Measurements from ENCODE around the gene KCNMB2. TPM values are rescaled to one million over a fixed set of nuclear protein-coding genes. Genes with fewer than 3 reads are reported as not detected.

KCNMB2 gene
- total RNA-seq, 1 donor from 2014 or later: 0.27 TPM

DNA sequence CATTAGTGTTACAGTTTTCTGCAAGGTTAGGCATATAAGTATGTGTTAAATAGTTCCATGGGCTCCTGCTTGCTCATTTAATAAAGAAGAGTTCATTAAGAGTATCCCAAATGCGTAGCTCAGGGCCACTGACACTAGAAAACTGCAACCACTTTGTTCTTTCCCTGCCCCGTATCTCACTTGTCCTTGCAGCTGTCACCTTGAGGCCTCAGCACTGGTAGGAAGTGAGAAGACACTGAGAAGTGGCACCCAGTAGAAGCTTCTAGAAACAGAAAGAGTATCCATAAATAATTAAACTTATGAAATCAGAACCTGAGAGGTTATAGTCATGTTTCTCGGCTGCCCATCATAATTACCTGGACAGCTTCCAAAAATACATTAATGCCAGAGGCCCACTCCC is 266.0 kb downstream of the KCNMB2 start:
- no peaks in the 10 kb centered on the region for H3K4me1 Mint-ChIP-seq (ENCODE audit: low read depth)
- TF ChIP-seq, protein P1, sequence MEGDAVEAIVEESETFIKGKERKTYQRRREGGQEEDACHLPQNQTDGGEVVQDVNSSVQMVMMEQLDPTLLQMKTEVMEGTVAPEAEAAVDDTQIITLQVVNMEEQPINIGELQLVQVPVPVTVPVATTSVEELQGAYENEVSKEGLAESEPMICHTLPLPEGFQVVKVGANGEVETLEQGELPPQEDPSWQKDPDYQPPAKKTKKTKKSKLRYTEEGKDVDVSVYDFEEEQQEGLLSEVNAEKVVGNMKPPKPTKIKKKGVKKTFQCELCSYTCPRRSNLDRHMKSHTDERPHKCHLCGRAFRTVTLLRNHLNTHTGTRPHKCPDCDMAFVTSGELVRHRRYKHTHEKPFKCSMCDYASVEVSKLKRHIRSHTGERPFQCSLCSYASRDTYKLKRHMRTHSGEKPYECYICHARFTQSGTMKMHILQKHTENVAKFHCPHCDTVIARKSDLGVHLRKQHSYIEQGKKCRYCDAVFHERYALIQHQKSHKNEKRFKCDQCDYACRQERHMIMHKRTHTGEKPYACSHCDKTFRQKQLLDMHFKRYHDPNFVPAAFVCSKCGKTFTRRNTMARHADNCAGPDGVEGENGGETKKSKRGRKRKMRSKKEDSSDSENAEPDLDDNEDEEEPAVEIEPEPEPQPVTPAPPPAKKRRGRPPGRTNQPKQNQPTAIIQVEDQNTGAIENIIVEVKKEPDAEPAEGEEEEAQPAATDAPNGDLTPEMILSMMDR (IDR thresholded peaks at IDR 0.05): no peak

DNA sequence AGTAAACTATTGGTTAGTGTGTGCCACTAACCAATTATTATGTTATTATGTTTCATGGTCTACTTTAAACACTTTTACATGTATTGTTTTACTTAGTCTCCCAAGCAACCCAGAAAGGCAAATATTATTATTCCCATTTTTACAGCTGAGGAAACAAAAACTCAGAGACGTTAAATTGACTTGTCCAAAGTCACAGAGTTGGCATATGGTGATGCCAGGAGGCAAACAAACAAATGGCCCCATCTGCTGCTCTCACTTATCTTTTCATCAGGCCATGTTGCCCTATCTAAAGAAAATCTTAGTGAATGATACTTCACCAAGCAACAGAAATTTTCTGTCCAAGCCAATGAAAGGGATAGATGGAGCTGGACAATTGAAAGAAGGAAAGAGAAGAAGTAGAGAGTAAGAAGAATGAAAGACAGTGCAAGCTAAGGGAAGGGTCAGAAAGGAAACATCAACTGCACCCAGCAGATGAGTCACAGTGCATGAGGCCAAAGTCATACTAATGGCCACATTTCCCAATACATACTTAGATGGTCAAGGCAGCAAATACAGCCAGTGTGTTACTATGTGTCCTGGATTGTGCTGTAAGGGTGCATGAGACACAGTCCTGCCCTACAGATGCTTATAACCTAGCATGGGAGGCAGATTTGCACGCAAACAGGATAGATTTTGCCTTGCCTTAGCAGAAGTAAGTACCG is 266.9 kb downstream of the KCNMB2 start:
- H3K4me3 Mint-ChIP-seq (ENCODE audit: unreplicated experiment): no peak overlapping the region
- peaks cover 6% of the 10 kb centered on the region for H3K27me3 Mint-ChIP-seq (ENCODE audit: low read depth)
- TF ChIP-seq, protein P1 (IDR thresholded peaks at IDR 0.05): no peak
- H3K9me3 Mint-ChIP-seq (ENCODE audit: low read depth): peaks cover 7% of the 10 kb centered on the region
- no peaks in the 10 kb centered on the region for H3K4me1 Mint-ChIP-seq (ENCODE audit: low read depth)
- no peak overlapping the region for H3K27ac Mint-ChIP-seq (ENCODE audit: unreplicated experiment)
- H3K36me3 Mint-ChIP-seq (ENCODE audit: low read depth): peaks cover 2% of the 10 kb centered on the region
- no peak for DNase-seq (ENCODE audit: low spot score)

More for the DNA sequence above, 266.0 kb downstream of the KCNMB2 start:
- DNase-seq (ENCODE audit: low spot score): no peak
- H3K27me3 Mint-ChIP-seq (ENCODE audit: low read depth): peaks cover 9% of the 10 kb centered on the region
- peaks cover 9% of the 10 kb centered on the region for H3K9me3 Mint-ChIP-seq (ENCODE audit: low read depth)
- H3K36me3 Mint-ChIP-seq (ENCODE audit: low read depth): peaks cover 2% of the 10 kb centered on the region
- H3K27ac Mint-ChIP-seq (ENCODE audit: unreplicated experiment): no peak overlapping the region
- H3K4me3 Mint-ChIP-seq (ENCODE audit: unreplicated experiment): no peak overlapping the region

DNA sequence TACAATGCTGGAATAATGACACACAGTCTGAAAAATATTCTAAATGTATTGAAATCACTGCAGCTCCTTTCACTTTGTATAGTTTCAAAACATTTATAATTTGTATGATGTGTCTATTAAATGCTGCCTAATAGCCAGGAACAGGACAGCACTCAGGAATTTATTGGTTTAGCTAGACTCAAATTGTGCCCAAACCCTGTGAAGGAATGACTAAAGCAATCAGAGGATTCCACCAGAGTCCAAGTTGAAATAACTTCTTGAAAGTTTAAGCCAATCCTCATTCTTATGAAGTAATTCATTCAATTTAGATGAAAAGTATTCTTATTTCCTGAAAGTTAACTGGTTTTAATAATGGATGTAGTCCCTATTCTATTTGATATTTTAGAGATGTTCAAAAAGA is 268.4 kb downstream of the KCNMB2 start:
- H3K27ac Mint-ChIP-seq (ENCODE audit: unreplicated experiment): no peak overlapping the region
- TF ChIP-seq, protein P1 (IDR thresholded peaks at IDR 0.05): no peak
- H3K36me3 Mint-ChIP-seq (ENCODE audit: low read depth): peaks cover under 1% of the 10 kb centered on the region
- no peak for DNase-seq (ENCODE audit: low spot score)
- no peak overlapping the region for H3K4me3 Mint-ChIP-seq (ENCODE audit: unreplicated experiment)
- H3K9me3 Mint-ChIP-seq (ENCODE audit: low read depth): peaks cover 1% of the 10 kb centered on the region
- peaks cover 3% of the 10 kb centered on the region for H3K27me3 Mint-ChIP-seq (ENCODE audit: low read depth)
- H3K4me1 Mint-ChIP-seq (ENCODE audit: low read depth): no peaks in the 10 kb centered on the region

DNA sequence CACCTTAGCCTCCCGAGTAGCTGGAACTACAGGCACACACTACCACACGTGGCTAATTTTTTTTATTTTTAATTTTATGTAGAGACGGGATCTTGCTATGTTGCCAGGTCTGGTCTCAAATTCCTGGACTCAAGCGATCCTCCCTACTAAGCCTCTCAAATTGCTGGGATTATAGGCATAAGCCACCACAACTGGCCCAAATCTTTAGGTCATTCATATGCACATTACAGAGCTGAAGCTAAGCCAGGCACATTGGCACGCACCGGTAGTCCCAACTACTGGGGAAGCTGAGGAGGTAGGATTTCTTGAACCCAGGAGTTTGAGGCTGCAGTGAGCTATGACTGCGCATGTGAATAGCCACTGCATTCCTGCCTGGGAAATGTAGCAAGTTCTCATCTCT is 269.5 kb downstream of the KCNMB2 start:
- DNase-seq (ENCODE audit: low spot score): no peak
- Mint-ChIP-seq H3K36me3 (ENCODE audit: low read depth) (no peaks in the 10 kb centered on the region), H3K27ac (ENCODE audit: unreplicated experiment) (no peak overlapping the region), H3K27me3 (ENCODE audit: low read depth) (peaks cover 1% of the 10 kb centered on the region), H3K4me1 (ENCODE audit: low read depth) (peaks cover 6% of the 10 kb centered on the region), H3K9me3 (ENCODE audit: low read depth) (no peaks in the 10 kb centered on the region), H3K4me3 (ENCODE audit: unreplicated experiment) (no peak overlapping the region)
- TF ChIP-seq, protein P1 (IDR thresholded peaks at IDR 0.05): no peak

DNA sequence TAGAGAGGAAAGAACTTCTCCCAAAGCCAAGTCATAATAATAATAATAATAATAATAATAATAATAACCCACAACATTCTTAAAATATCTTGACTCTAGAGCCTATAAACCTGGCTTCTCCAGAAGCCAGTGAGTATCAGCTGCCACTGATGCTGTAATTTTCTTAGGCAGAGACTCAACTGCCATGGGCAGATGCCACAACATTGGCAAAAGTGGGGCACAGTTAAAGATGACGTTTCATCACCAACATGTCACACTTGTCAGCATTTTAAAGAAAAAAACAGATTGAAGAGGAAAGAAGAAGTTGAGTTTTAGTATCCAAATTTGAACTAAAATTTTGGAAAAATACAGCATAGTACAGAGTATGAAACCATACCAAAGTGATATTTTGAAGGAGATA is 270.4 kb downstream of the KCNMB2 start:
- H3K36me3 Mint-ChIP-seq (ENCODE audit: low read depth): no peaks in the 10 kb centered on the region
- DNase-seq (ENCODE audit: low spot score): no peak
- H3K27me3 Mint-ChIP-seq (ENCODE audit: low read depth): no peaks in the 10 kb centered on the region
- no peak overlapping the region for H3K27ac Mint-ChIP-seq (ENCODE audit: unreplicated experiment)
- no peaks in the 10 kb centered on the region for H3K9me3 Mint-ChIP-seq (ENCODE audit: low read depth)
- H3K4me1 Mint-ChIP-seq (ENCODE audit: low read depth): peaks cover 6% of the 10 kb centered on the region
- H3K4me3 Mint-ChIP-seq (ENCODE audit: unreplicated experiment): no peak overlapping the region
- TF ChIP-seq, protein P1 (IDR thresholded peaks at IDR 0.05): no peak

Measured in chondrocyte (in vitro differentiated cells).